Lower leg skin (tissue), 4 donors: Measurements from ENCODE around the gene ICE1. TPM values are rescaled to one million over a fixed set of nuclear protein-coding genes. Genes with fewer than 3 reads are reported as not detected.

Experiments used
- DNase-seq, 2 donors: peaks; one replicate each; pipeline ENCODE4 v3.0.0-alpha.2; 2019; ENCODE audit warnings: low spot score in 2 of 2
- H3K4me3 ChIP-seq: fragments of 200-600 bp; sonication (generic); 2 replicates; pipeline ENCODE4 v1.5.1; 2017; ENCODE audit warnings: mild to moderate bottlenecking, low read depth; ENCODE audit not compliant: poor library complexity, severe bottlenecking
- CTCF ChIP-seq, 3 donors: fragments of 450-650 bp; IDR thresholded peaks; one replicate each; pipeline ENCODE4 v1.5.1; 2016; ENCODE audit warnings: antibody characterized with exemption in 3 of 3, mild to moderate bottlenecking in 3 of 3, moderate library complexity in 2 of 3
- POLR2A ChIP-seq, 2 donors: fragments of 450-650 bp; IDR thresholded peaks; one replicate each; pipeline ENCODE4 v1.6.1; 2016 to 2017; ENCODE audit warnings: antibody characterized with exemption in 2 of 2, mild to moderate bottlenecking in 1 of 2, moderate library complexity in 1 of 2
- WGBS, 2 donors: methylation state at CpG; one replicate each; pipeline ENCODE4 v1.1.5; 2018; 5-methylcytosine and 5-hydroxymethylcytosine counted together
- intact Hi-C: fragments of 100-400 bp; cut with DNase I; formaldehyde crosslinking; loops from one replicate; pipeline ENCODE4 v1.15.0; 2023; ENCODE audit warnings: low total_unique reads
- total RNA-seq, 4 donors: library from RNA; depleted of rRNA; stranded (reverse); fragments of >200 nt; gene quantifications; one replicate each; pipeline ENCODE4 v1.1.0, GENCODE V29; 2016

The ICE1 gene
- total RNA-seq, 4 donors from 2014 or later: 15.3 to 20.2 (median 19.1) TPM

- intact Hi-C loops: no loop called here
- no peak overlapping the region for H3K4me3 ChIP-seq
- no peak for TF ChIP-seq POLR2A (IDR thresholded peaks at IDR 0.05)
- no peak for TF ChIP-seq CTCF (IDR thresholded peaks at IDR 0.05)
- no peak for DNase-seq
- 57 to 65% methylated on average over 2 of the region's 2 CpGs for WGBS, 2 donors
These were observed 2.3 kb downstream of the ICE1 start for GRCh38 chr5:5424736-5425135.

GRCh38 chr5:5430136-5430535 is 7.7 kb downstream of the ICE1 start:
- intact Hi-C loops: loop anchor here (10.0 kb wide), 1 partner anchor 1265 kb away; no protein-coding TSS in a partner anchor
- TF ChIP-seq POLR2A (IDR thresholded peaks at IDR 0.05) (no peak), CTCF (IDR thresholded peaks at IDR 0.05) (no peak)
- 84% methylated on average over 3 of the region's 3 CpGs for WGBS, 2 donors
- no peak for DNase-seq
- H3K4me3 ChIP-seq: no peak overlapping the region

- intact Hi-C loops: loop anchor here (10.0 kb wide), 1 partner anchor 1263 kb away; no protein-coding TSS in a partner anchor
- TF ChIP-seq POLR2A (IDR thresholded peaks at IDR 0.05) (no peak), CTCF (IDR thresholded peaks at IDR 0.05) (no peak)
- WGBS, 2 donors: 72 to 76% methylated on average over 4 of the region's 4 CpGs
- H3K4me3 ChIP-seq: no peak overlapping the region
- DNase-seq: no peak
These were observed 9.7 kb downstream of the ICE1 start for GRCh38 chr5:5432020-5432707.

- intact Hi-C loops: loop anchor here (10.0 kb wide), 1 partner anchor 1259 kb away; no protein-coding TSS in a partner anchor
- no peak overlapping the region for H3K4me3 ChIP-seq
- no peak for DNase-seq
- TF ChIP-seq CTCF (IDR thresholded peaks at IDR 0.05): no peak
- TF ChIP-seq POLR2A (IDR thresholded peaks at IDR 0.05): no peak
- 36 to 45% methylated on average over 4 of the region's 4 CpGs for WGBS, 2 donors
These were observed 13.8 kb downstream of the ICE1 start for GRCh38 chr5:5436203-5436760.

GRCh38 chr5:5437227-5438172 is 15.0 kb downstream of the ICE1 start:
- DNase-seq: no peak
- intact Hi-C loops: loop anchor here (10.0 kb wide), 1 partner anchor 1257 kb away; no protein-coding TSS in a partner anchor

More at GRCh38 chr5:5437227-5438172, 15.0 kb downstream of the ICE1 start:
- no peak overlapping the region for H3K4me3 ChIP-seq
- 77 to 79% methylated on average over 11 of the region's 11 CpGs for WGBS, 2 donors
- TF ChIP-seq CTCF (IDR thresholded peaks at IDR 0.05): no peak
- TF ChIP-seq POLR2A (IDR thresholded peaks at IDR 0.05): no peak
